Measurements from ENCODE around the gene PFKFB2. TPM values are rescaled to one million over a fixed set of nuclear protein-coding genes. Genes with fewer than 3 reads are reported as not detected.

Gene PFKFB2
- total RNA-seq, 1 donor from 2014 or later, result 10.0 TPM

GRCh38 chr1:207006914-207007313 lies 46.2 kb upstream of the PFKFB2 start:
- Histone ChIP-seq H3K79me2 (ENCODE audit: low read depth) (no peaks in the 10 kb centered on the region), H3K4me2 (no peak overlapping the region), H3K36me3 (no peaks in the 10 kb centered on the region), H3K4me1 (peaks cover 15% of the 10 kb centered on the region), H3F3A (ENCODE audit: low read depth) (peaks cover 15% of the 10 kb centered on the region), H3K27me3 (no peaks in the 10 kb centered on the region), H3K4me3 (no peak overlapping the region), H4K20me1 (ENCODE audit: low read depth) (no peaks in the 10 kb centered on the region), H2AFZ (replicated peaks) (no peak overlapping the region), H3K9me3 (ENCODE audit: low read depth) (no peaks in the 10 kb centered on the region), H3K27ac (no peak overlapping the region), H3K9ac (no peak overlapping the region)
- no peak for DNase-seq (ENCODE audit: low spot score)
- H3K27me3 Mint-ChIP-seq (ENCODE audit: insufficient read depth, low read depth), result peaks cover 13% of the 10 kb centered on the region
- no peak overlapping the region for H3K27ac Mint-ChIP-seq
- no peak overlapping the region for H3K4me3 Mint-ChIP-seq
- no peaks in the 10 kb centered on the region for H3K36me3 Mint-ChIP-seq
- TF ChIP-seq EZH2 (IDR thresholded peaks at IDR 0.05), result no peak
- TF ChIP-seq CTCF (IDR thresholded peaks at IDR 0.05), result no peak
- no peak for TF ChIP-seq EZH2phosphoT487 (IDR thresholded peaks at IDR 0.05)
- peaks cover 18% of the 10 kb centered on the region for H3K4me1 Mint-ChIP-seq
- no peaks in the 10 kb centered on the region for H3K9me3 Mint-ChIP-seq

- Histone ChIP-seq H3K79me2 (ENCODE audit: low read depth) (no peaks in the 10 kb centered on the region), H3K27me3 (no peaks in the 10 kb centered on the region), H3K9ac (no peak overlapping the region), H3K4me2 (no peak overlapping the region), H3K27ac (no peak overlapping the region), H4K20me1 (ENCODE audit: low read depth) (no peaks in the 10 kb centered on the region), H3F3A (ENCODE audit: low read depth) (peaks cover 15% of the 10 kb centered on the region), H2AFZ (replicated peaks) (no peak overlapping the region), H3K4me1 (peaks cover 15% of the 10 kb centered on the region), H3K4me3 (no peak overlapping the region), H3K9me3 (ENCODE audit: low read depth) (no peaks in the 10 kb centered on the region), H3K36me3 (no peaks in the 10 kb centered on the region)
- Mint-ChIP-seq H3K4me1 (peaks cover 18% of the 10 kb centered on the region), H3K27ac (no peak overlapping the region), H3K4me3 (no peak overlapping the region), H3K27me3 (ENCODE audit: insufficient read depth, low read depth) (peaks cover 13% of the 10 kb centered on the region), H3K36me3 (no peaks in the 10 kb centered on the region), H3K9me3 (no peaks in the 10 kb centered on the region)
- TF ChIP-seq CTCF (IDR thresholded peaks at IDR 0.05), result no peak
- TF ChIP-seq EZH2 (IDR thresholded peaks at IDR 0.05), result no peak
- TF ChIP-seq EZH2phosphoT487 (IDR thresholded peaks at IDR 0.05), result no peak
- peak; percentile 52 for DNase-seq (ENCODE audit: low spot score)
These were observed 45.6 kb upstream of the PFKFB2 start for GRCh38 chr1:207007352-207008033.

DNA sequence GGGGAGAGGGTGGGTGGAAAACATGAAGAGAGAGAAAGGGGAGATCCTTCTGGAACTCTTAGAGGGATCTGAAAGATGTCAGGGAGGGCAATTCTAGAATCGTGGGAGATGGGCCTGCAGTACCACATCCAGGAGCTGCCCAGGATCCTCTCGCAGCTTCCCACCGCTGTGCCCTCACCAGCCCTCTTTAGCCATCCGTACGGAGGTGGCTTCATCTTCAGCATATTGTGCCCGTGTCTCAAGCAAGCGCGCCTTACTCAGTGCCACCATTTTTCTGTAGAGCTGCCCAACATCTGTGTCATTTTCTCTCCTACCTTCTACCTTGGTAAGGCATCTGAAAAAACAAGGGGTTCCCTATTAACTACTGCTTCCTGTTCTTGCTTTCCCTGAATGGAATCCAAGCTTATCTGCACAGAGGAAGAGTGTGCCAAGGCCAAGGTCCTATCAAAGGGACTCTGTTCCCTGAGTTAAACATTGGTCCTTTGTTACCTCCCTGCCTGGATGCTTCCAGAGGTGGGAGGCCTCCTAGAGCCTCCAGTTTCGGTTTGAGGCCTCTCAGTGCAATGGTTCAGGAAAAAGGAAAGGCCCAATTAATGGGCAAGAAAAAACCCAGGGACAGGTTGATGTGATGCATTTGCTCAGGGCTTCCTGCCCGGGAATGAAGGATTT lies 43.8 kb upstream of the PFKFB2 start:
- Histone ChIP-seq H3K4me2 (no peak overlapping the region), H4K20me1 (ENCODE audit: low read depth) (no peaks in the 10 kb centered on the region), H3K4me1 (no peaks in the 10 kb centered on the region), H3K36me3 (no peaks in the 10 kb centered on the region), H2AFZ (replicated peaks) (no peak overlapping the region), H3K4me3 (no peak overlapping the region), H3K9ac (no peak overlapping the region), H3K27me3 (no peaks in the 10 kb centered on the region), H3K9me3 (ENCODE audit: low read depth) (no peaks in the 10 kb centered on the region), H3K79me2 (ENCODE audit: low read depth) (no peaks in the 10 kb centered on the region), H3K27ac (no peak overlapping the region), H3F3A (ENCODE audit: low read depth) (no peaks in the 10 kb centered on the region)
- no peak for DNase-seq (ENCODE audit: low spot score)
- Mint-ChIP-seq H3K27me3 (ENCODE audit: insufficient read depth, low read depth) (peaks cover 16% of the 10 kb centered on the region), H3K27ac (no peak overlapping the region), H3K9me3 (no peaks in the 10 kb centered on the region), H3K4me1 (peaks cover 11% of the 10 kb centered on the region), H3K36me3 (no peaks in the 10 kb centered on the region), H3K4me3 (no peak overlapping the region)
- TF ChIP-seq EZH2phosphoT487 (IDR thresholded peaks at IDR 0.05) (no peak), CTCF (IDR thresholded peaks at IDR 0.05) (no peak), EZH2 (IDR thresholded peaks at IDR 0.05) (no peak)

Measured in neural progenitor cell (in vitro differentiated cells).